CD4-positive, alpha-beta T cell treated with Interleukin-4 for 4 hours (primary cell): ENCODE measurements around the gene ZNF524.

ENCODE experiments used
- DNase-seq: peaks from one replicate; pipeline ENCODE4 v3.0.0-alpha.2; 2020

ZNF524 gene

DNA sequence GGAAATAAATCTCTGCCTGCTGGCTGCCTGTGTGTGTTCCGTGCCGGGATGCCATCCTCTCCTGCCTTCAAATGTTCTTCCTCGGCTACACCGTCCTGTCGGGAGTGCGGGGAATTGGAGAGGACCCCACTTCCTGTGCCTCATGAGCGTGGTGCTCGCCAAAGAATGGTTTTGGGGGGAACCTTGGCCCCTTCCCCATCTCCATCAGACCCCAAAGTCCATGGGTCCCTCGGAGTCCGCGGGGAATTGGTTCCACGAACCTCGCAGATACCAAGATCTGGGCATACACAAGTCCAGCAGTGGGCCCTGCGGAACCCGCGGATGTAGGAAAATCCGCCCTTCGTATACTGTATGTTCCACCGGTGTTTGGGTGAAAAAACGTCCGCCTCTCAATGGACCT, 3.0 kb downstream of the ZNF524 start:
- DNase-seq = no peak

DNA sequence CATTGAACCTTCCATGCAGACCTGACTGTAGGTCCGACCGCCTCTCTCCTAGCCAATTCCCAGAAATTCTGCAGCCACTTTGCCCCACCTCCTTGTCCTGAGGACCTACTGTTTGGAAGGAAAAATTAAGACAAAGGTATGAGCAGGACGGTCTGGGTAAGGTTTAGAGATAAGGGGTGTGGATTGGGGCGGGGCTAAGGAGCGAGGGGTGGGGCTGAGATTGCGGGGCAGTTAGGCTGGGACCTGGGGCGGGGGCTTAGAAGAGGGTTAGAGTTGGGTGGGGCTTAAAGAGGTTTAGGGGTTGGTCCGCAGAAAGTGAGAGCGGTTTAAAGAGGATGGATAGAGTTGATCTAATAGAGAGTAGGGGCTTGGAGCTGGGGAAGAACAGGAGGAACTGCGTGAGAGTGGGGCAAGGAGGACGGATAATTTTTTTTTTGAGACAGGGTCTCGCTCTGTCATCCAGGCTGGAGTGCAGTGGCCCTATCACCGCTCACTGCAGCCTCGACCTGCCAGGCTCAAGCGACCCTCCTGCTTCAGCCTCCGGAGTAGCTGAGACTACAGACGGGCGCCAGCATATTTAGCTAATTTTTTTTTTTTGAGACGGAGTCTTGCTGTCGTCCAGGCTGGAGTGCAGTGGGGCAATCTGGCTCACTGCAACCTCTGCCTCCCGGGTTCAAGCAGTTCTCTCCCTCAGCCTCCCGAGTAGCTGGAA, 3.6 kb downstream of the ZNF524 start:
- DNase-seq = no peak

DNA sequence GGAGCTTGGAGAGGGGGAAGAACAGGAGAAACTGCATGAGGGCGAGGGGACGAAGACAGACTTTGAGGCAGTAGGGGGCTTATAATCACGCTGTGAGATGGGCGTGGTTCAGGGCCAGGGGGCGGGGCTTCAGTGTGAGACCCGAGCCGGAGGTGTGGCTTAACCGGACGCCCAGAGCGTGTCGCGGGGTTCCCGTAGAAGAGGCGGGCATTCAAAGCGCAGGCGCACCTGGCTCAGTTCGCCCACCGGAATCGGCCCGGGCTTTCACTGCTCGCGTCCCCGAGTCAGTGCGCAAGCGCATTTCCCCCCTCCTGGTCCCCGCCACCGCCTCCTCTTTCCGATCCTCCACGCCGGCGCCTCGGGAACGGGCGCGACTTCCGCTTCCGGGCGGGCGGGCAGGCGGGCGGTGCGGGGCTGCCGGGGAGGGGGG, 5.1 kb downstream of the ZNF524 start:
- peak; percentile 97 for DNase-seq

DNA sequence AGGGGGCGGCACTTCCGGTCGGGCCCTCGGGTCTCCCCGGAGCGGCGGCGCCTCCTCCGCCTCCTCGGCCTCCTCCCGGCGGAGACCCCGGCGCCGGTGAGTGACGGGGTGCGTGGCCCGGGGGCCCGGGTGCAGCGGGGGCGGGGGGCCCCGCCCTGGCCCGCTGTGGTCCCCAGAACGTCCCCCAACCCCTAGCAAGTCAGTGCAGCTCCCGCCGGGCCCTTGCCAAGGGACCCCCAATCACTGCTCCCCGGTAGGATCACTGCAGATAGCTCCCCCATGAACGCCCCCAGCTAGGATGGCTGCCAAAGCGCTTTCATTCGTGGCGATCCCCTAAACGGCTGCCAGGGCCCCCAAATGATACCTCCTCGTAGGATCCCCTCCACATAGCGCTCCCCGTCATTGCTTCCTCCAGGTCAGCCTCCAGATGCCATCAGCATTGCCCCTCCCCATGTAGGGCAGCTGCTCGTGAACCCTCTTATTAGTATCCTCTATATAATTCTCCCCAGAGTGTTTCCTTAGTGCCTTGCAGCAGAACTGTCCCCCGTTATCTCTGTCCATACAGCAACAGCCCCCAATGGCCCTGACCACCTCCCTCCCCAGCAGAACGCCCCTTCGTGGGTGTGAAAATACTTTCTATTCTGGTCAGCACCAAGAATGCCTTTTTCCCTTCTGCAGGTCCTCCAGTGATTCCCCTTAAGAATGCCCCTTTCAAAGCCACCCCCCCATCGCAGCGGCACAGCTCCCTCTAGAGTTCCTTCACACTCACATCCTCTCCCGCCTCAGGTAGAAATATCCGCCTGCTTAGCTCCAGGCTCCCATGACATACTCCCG, 5.8 kb downstream of the ZNF524 start, which contains the start of gene ZNF865:
TSS of gene ZNF865 (plus strand) at position 11 of the 834 bp plus-strand sequence. CDS start 7,972 bp downstream, outside the sequence.
- DNase-seq = peak; percentile 70

DNA sequence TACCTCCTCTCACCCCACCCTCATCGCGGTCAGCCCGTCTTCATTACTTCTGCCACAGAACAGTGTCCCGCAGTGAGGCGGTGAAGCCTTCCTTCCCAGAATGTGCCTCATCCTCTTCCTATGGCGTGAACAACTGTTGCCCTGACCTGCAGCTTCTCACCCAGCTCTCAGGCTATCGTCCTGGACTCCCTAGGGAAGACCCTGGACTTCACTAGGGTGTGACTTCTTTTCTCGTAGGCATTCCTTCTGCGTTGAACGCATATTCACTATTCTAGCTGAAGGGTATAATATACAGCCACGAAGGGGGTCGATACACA, 6.3 kb downstream of the ZNF524 start:
- DNase-seq = no peak

DNA sequence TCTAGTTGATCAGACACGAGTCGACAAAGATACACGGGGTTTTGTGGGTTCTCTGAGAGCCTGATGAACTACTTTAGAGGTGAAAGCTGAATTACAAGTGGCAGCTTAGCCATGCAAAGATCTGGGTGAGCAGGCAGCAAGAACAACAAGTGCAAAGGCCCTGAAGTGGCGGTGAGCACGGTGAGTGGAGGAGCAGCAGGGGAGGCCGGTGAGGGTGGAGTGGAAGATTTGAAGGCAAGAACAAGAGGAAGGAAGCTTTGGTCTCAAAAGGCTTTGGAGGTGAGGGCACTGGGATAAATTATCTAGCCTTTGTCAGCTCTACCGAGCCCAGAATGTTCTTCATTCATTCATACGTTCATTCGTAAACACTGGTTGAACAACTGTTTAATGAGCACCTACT, 6.7 kb downstream of the ZNF524 start:
- no peak for DNase-seq

DNA sequence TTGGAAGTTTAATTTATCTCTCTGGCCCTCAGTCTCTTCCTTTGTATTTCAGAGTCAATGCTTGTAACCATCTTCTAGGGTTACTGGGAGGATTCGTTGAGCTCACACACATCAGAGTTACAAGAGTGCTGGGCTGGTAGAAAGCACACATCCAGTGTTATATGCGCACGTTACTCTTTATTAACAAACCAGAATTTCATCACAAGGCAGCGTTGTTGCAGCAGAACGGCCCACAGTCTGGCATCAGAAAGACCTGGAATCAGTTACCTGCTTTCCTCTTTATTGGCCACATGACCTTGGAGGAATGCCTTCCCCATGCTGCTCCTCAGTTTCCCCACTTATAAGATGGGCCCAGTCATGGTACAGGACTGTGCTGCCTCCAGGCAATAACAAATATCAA, 9.2 kb downstream of the ZNF524 start:
- DNase-seq = no peak

DNA sequence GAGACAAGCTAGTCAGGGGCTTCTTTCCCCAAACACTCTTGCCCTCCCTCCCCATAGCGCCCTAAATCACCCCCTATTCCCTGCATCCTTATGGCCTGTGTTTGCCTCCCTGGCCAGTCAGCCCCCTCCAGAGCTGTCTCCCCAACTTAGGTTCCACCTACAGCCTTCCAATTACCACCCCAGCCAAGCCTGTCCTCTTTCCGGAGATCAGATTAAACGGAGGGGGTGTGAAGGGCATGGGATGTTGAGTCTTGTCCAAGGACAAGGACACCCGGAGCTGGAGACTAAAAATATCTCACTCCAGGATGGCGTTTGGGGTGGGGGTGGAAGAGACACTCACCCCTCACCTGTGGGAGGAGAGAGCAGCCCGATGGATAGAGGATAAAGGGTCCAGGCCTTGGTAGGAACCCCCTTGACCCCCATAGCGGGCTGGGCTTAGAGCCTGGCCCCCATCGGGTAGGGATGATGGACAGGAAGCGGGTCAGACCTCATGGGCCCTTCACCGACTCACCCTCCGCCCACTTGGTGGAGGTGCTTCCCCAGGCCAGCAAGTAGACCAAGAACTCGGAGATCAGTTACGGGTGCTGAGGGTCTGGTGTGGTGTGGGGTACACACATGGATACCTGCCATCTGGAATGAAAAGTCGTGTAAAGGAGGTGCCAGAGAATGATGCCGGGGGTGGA, 11.4 kb downstream of the ZNF524 start:
- DNase-seq = no peak

DNA sequence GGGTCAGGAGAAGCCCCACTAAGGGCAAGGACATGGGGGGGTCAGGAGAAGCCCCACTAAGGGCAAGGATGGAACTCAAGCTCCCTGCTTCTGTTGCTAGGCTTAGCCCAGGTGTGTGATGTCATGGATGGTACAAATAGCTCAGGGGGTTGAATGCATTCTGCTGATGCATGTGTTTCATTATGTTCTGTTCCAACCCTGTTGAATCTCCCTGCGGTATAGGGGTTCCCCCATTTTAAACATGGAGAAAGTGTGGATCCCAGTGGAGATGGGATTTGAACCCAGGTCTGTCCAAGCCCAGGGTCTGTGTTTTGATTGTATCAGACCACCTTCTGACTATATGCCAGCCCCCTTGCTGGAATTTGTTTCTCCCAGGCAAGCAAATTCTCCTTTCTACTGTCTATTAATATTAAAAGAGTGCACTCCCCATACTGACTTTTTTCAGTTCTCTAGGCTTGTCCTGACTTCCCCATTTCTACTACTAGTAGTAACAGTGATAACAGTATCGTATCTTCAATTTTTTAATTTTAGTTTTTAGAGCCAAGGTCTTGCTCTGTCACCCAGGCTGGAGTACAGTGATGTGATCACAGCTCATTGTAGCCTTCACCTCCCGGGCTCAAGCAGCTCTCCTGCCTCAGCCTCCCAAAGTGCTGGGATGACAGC, 12.0 kb downstream of the ZNF524 start:
- no peak for DNase-seq

DNA sequence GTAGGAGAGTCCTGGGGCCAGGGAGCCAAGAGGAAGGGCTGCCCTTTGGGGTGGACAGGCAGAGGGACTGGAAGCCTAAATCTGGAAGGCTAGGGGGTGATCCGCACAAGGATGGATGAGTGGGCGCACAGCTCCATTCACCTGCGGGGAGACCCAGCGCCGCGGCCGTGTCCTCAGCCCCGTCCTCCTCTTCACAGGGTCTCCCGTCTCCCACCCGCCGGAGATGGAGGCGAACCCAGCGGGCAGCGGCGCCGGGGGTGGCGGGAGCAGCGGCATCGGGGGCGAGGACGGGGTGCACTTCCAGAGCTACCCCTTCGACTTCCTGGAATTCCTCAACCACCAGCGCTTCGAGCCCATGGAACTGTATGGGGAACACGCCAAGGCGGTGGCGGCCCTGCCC, 13.3 kb downstream of the ZNF524 start:
- no peak for DNase-seq

DNA sequence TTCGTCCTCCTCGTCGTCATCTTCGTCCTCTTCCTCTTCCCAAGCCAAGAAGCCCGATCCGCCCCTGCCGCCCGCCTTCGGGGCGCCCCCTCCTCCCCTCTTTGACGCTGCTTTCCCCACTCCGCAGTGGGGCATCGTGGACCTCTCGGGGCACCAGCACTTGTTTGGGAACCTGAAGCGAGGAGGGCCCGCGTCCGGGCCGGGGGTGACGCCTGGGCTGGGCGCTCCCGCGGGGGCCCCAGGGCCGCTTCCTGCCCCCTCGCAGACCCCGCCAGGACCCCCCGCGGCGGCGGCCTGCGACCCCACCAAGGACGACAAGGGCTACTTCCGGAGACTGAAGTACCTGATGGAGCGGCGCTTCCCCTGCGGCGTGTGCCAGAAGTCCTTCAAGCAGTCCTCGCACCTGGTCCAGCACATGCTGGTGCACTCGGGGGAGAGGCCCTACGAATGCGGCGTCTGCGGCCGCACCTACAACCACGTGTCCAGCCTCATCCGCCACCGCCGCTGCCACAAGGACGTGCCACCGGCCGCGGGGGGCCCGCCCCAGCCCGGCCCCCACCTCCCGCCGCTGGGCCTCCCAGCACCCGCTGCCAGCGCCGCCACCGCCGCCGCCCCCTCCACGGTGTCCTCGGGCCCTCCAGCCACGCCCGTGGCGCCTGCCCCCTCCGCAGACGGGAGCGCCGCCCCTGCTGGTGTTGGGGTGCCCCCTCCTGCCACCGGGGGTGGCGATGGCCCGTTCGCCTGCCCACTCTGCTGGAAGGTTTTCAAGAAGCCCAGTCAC, 14.0 kb downstream of the ZNF524 start:
- no peak for DNase-seq

DNA sequence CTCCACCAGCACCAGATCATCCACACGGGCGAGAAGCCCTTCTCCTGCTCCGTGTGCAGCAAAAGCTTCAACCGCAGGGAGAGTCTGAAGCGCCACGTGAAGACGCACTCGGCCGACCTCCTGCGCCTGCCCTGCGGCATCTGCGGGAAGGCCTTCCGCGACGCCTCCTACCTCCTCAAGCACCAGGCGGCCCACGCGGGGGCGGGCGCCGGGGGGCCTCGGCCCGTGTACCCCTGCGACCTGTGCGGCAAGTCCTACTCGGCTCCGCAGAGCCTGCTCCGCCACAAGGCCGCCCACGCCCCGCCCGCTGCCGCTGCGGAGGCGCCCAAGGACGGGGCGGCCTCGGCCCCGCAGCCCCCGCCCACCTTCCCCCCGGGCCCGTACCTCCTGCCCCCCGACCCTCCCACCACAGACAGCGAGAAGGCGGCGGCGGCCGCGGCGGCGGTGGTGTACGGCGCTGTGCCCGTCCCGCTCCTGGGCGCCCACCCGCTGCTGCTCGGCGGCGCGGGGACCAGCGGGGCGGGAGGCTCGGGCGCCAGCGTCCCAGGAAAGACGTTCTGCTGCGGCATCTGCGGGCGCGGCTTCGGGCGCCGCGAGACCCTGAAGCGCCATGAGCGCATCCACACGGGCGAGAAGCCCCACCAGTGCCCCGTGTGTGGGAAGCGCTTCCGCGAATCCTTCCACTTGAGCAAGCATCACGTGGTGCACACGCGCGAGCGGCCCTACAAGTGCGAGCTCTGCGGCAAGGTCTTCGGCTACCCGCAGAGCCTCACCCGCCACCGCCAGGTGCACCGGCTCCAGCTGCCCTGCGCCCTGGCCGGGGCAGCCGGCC, 14.8 kb downstream of the ZNF524 start:
- no peak for DNase-seq

DNA sequence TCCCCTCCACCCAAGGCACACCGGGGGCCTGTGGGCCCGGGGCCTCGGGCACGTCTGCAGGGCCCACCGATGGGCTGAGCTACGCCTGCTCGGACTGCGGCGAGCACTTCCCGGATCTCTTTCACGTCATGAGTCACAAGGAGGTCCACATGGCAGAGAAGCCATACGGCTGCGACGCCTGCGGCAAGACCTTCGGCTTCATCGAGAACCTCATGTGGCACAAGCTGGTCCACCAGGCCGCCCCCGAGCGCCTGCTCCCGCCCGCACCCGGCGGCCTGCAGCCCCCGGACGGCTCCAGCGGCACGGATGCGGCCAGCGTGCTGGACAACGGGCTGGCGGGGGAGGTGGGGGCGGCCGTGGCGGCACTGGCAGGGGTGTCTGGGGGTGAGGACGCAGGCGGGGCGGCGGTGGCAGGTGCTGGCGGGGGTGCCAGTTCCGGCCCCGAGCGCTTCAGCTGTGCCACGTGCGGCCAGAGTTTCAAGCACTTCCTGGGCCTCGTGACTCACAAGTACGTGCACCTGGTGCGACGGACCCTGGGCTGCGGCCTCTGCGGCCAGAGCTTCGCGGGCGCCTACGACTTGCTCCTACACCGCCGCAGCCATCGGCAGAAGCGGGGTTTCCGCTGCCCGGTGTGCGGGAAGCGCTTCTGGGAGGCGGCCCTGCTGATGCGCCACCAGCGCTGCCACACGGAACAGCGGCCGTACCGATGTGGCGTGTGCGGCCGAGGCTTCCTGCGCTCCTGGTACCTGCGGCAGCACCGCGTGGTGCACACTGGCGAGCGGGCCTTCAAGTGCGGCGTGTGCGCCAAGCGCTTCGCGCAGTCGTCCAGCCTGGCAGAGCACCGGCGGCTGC, 15.7 kb downstream of the ZNF524 start:
- DNase-seq = no peak

DNA sequence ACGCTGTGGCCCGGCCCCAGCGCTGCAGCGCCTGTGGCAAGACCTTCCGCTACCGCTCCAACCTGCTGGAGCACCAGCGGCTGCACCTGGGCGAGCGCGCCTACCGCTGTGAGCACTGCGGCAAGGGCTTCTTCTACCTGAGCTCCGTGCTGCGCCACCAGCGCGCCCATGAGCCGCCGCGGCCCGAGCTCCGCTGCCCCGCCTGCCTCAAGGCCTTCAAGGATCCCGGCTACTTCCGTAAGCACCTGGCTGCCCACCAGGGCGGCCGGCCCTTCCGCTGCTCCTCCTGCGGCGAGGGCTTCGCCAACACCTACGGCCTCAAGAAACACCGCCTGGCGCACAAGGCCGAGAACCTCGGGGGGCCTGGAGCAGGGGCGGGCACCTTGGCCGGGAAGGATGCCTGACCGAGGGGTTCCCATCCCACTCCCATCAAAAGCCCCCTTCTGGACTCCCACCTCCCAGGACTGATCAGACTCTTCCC, 16.3 kb downstream of the ZNF524 start:
- DNase-seq = no peak

DNA sequence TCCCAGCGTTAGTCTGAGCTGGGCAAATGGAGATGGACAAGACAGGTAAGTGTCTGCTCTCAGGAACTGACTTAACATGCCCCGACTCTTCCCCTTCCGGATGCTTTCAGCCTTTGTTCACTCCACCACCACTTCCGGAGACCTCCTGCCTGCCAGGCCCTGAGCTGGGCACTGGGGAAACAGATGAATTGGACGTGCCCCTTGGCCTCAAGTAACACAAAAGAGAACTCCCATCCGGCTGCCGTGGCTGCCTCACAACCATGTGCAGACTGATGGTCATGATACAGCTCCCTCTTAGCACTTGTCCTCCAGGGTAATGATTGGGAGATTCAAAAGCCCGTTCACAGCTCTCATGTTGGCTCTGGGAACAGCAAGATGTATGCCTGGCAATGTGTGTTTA, 17.3 kb downstream of the ZNF524 start:
- DNase-seq = no peak

DNA sequence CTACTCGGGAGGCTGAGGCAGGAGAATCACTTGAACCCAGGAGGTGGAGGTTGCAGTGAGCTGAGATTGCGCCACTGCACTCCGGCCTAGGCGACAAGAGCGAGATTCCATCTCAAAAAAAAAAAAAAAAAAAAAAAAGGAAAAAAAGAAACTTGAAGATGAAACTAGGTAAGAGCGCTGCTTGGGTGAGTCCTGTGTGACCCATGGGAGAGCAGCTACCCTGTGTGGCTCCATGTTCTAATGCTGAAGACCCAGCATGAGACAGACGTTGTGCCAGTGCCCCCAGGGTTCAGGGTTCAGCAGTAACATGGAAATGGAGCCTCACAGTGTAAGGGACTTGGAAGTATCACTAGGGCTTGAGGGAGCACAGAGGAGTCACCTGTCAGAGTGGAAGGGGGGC, 18.3 kb downstream of the ZNF524 start:
- no peak for DNase-seq

DNA sequence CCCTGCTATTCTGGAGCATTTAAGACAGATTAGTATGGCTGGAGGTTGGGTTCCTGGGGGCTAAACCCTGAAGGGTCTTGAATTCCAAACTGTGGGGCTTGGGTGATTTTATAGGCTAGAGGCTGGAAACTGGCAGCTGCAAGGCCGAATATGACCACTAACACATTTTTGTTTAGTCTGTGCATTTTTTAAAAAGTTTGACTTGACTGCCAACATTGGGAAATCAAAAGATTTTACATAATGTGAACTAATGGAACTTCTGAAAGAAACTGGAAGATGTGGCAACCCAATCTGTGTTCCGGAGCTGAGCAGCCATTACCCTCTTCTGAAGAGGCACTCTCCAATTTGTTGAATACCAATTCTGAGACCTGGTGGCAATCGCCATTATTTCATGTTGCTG, 19.2 kb downstream of the ZNF524 start:
- DNase-seq = no peak

DNA sequence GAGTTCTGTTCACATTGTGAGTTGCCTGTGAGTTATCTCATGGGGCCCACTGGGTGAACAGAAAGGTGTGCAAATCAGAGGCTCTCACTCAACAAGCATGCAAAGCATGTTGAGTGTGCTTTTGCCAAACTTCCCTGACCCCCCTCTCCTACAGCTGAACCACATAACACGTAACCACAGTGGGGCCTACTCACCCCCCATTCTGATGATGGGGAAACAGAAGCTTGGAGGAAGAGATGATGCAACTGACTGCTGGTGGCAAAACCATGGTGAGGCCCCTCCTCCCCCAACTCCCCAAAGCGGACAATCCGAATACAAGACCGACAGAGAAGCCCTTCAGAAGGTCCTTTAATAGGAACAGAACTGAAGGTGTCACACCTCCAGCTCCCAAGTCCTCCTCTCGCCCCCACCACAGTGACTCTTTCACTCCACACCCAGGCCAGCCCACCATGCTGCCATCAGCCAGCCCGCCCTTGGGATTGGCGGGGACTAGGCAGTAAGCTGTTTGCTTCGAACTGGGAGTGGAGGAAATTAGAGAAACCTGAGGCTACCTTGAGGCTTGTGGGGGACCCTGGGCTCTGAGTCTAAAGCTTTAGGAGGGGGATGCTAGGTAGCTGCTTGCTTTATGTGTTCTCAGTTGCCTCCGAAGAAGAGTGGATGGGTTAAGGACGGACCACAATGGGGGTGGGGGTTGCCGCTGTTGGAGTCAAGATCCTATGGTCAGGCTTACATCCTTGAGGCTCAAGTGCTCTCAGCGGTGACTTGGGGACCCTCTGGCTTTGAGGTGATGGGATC, 20.5 kb downstream of the ZNF524 start:
- DNase-seq = no peak

DNA sequence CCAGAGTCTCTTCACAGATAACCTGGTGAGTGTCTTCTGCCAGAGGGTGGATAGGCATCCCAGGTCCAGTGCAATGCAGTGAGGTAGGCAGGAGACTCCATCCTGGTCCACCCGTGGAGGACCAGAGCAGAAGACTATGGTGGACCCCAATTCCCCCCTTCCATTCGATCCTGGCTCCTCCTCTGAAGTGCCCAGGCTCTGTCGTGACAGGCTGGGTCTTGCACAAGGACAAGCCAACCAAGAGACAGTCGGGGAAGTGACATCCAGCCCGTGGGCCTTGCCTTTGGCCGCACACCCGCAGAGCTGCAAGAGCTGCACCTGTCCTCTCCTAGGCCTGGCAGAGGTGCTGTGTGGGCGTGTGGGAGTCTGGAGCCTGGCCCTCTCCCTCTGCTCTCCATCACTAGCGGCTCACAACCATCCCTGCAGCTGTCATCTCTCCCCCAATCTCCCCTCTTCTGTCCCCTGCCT, 21.2 kb downstream of the ZNF524 start:
- no peak for DNase-seq
